ENCODE results near the gene VPREB1.

GRCh38 chr22:22201930-22202343, 42.6 kb upstream of the VPREB1 start:
- no peak for TF ChIP-seq CTCF (IDR thresholded peaks at IDR 0.05)
- no peak for TF ChIP-seq EZH2 (IDR thresholded peaks at IDR 0.05)

Measured in neural progenitor cell (in vitro differentiated cells).